Psoas muscle (tissue), 8 donors: ENCODE data around the gene EIF4B. TPM values are rescaled to one million over a fixed set of nuclear protein-coding genes. Genes with fewer than 3 reads are reported as not detected.

Source experiments
- ATAC-seq, 4 donors: fragments of 200-7000 bp; cut with Tn5 transposase; one replicate each; pipeline ENCODE4 v1.9.1; 2020; ENCODE audit warnings: moderate library complexity in 3 of 4, mild to moderate bottlenecking in 2 of 4
- DNase-seq, 2 donors: peaks; one replicate each; pipeline ENCODE4 v3.0.0-alpha.2; 2020
- H3K27ac ChIP-seq: fragments of 200-600 bp; one replicate; pipeline ENCODE4 v1.8.0; 2022
- H3K27me3 ChIP-seq, 3 donors: fragments of 200-600 bp in 1 of 3; one replicate each; pipeline versions ENCODE4 v1.6.1 to v1.8.0; 2013 to 2022; ENCODE audit warnings: low read length in 2 of 3, mild to moderate bottlenecking in 2 of 3, moderate library complexity in 1 of 3; ENCODE audit not compliant: insufficient read depth in 3 of 3
- H3K36me3 ChIP-seq, 2 donors: fragments of 200-600 bp in 1 of 2; one replicate each; pipeline versions ENCODE4 v1.6.1 to v1.8.0; 2013 to 2022; ENCODE audit warnings: low read depth in 1 of 2, mild to moderate bottlenecking in 1 of 2, moderate library complexity in 1 of 2; ENCODE audit not compliant: insufficient read depth in 1 of 2
- H3K4me1 ChIP-seq: fragments of 200-600 bp; one replicate; pipeline ENCODE4 v1.8.0; 2022
- H3K4me3 ChIP-seq: fragments of 200-600 bp; one replicate; pipeline ENCODE4 v1.8.0; 2022; ENCODE audit warnings: mild to moderate bottlenecking
- H3K9me3 ChIP-seq: fragments of 200-600 bp; one replicate; pipeline ENCODE4 v1.8.0; 2022
- CTCF ChIP-seq: fragments of 200-600 bp; IDR thresholded peaks from one replicate; pipeline ENCODE4 v1.8.0; 2022; ENCODE audit warnings: antibody characterized with exemption
- WGBS, 3 donors: extraction: QIAGEN DNeasy Blood & Tissue Kit; methylation state at CpG; one replicate each; pipeline versions ENCODE4 v1.1.6 to v1.1.7; 2013; 5-methylcytosine and 5-hydroxymethylcytosine counted together
- intact Hi-C, 2 donors: fragments of 100-400 bp; cut with DNase I; formaldehyde crosslinking; loops; one replicate each; pipeline versions ENCODE4 v1.11.0 to v1.14.2; 2022
- long read RNA-seq, 2 donors: library from polyadenylated mRNA; unstranded; transcript quantifications; one replicate each; pipeline ENCODE4 v2.0.0, GENCODE V29; 2021
- polyA plus RNA-seq, 3 donors: library from polyadenylated mRNA; stranded (reverse); fragments of 200-250 nt; gene quantifications; one replicate each; pipeline ENCODE4 v1.2.3, GENCODE V29; 2013
- total RNA-seq, 4 donors: library from RNA; stranded (reverse); fragmentation: NEBNext Ultra II Directional in 2 of 4; extraction: Animal tissue kit (Norgen Biotek cat#: 25700) in 2 of 4; gene quantifications; one replicate each; pipeline versions ENCODE4 v1.2.1 to v1.2.4, GENCODE V29; 2021 to 2023
- donor health status: healthy with polysubstance abuse.
- donor health status: DM: no; HTN: no; CAD: no; lungs with moderate emphysema.
- donor health status: Bipolar disorder and iron deficiency.
- donor health status: healthy.
- donor health status: DM: yes; HTN: yes; CAD: no.
- donor health status: DM: no; HTN: no; CAD: no.
- donor health status: DM: no; HTN: no; CAD: no.
- donor health status: DM: yes; HTN: yes; CAD: no.

EIF4B gene, protein sequence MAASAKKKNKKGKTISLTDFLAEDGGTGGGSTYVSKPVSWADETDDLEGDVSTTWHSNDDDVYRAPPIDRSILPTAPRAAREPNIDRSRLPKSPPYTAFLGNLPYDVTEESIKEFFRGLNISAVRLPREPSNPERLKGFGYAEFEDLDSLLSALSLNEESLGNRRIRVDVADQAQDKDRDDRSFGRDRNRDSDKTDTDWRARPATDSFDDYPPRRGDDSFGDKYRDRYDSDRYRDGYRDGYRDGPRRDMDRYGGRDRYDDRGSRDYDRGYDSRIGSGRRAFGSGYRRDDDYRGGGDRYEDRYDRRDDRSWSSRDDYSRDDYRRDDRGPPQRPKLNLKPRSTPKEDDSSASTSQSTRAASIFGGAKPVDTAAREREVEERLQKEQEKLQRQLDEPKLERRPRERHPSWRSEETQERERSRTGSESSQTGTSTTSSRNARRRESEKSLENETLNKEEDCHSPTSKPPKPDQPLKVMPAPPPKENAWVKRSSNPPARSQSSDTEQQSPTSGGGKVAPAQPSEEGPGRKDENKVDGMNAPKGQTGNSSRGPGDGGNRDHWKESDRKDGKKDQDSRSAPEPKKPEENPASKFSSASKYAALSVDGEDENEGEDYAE
- total RNA-seq (100 to 1,000 TPM; 565 to 669 (median 617) TPM), polyA plus RNA-seq (100 to 1,000 TPM; 150 to 304 (median 207) TPM)
- long read RNA-seq, donor 1, full-length matches to known transcripts: 489 of 618 reads
- long read RNA-seq, donor 1, partial matches to known transcripts: 71 of 618 reads
- long read RNA-seq, donor 1, other reads (novel, unspliced or antisense): 58 of 618 reads
- long read RNA-seq, donor 2, full-length matches to known transcripts: 588 of 763 reads
- long read RNA-seq, donor 2, partial matches to known transcripts: 113 of 763 reads
- long read RNA-seq, donor 2, other reads (novel, unspliced or antisense): 62 of 763 reads

DNA sequence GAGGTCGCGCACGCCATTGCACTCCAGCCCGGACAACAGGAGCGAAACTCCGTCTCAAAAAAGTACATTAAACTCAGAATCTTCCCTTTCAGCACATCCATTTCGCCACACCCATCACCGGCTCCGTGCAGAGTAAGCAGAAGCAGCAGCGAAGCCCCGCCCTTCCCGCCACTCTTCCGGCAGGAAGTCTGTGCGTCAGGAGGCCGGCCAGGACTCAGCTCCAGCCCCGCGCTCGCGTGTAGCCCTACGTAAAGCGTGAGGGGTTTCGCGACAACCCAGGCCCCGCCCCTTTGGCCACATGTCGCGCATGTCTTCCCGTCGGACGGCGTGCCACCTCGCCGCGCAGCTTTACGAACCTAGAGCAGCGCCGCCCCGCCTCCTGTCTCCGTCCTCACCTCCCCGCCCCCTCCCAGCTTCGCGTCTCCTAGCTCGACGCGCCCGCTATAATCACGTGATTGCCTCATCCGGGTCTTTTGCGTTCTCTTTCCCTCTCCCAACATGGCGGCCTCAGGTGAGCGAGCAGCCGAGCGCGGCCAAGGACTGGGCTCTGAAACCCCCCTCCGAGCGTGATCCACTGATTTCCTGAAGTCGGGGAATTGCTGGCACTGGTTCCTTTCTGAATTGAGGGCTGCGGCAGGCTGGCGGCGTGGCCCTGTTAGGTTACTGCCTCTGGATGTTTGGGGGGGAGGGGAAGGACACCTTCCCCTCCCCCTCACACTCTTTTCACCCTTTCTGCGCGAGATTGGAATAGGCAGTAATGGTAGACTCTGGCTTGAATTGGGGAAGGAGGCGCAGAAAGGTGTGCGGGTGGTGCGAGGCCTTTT, at the start of gene EIF4B:
TSS of gene EIF4B (plus strand) at position 471 of the 824 bp plus-strand sequence. CDS start at position 499, 28 bp downstream.
- H3K27me3 ChIP-seq: no peaks in the 10 kb centered on the region
- H3K4me1 ChIP-seq: peaks cover 50% of the 10 kb centered on the region
- no peaks in the 10 kb centered on the region for H3K9me3 ChIP-seq
- H3K36me3 ChIP-seq: peaks cover 0 to 7% of the 10 kb centered on the region in 2 donors
- peak within 1 kb of the TSS; percentile 97 for H3K4me3 ChIP-seq
- TF ChIP-seq CTCF: no peak
- DNase-seq (peak; percentile 100), ATAC-seq (peak; percentile 95 to 97 (median 96))
- peak within 1 kb of the TSS; percentile 97 for H3K27ac ChIP-seq
- intact Hi-C loops: loop anchor here in 1 of 2 donors (5.0 kb wide), 1 partner anchor 41 kb away; no protein-coding TSS in a partner anchor
- WGBS, 3 donors: 0% methylated on average over 61 to 64 of the region's 64 CpGs

GRCh38 chr12:52956987-52957386, 49.3 kb upstream of the EIF4B start:
- 33 to 45% (median 37%) methylated on average over 5 of the region's 5 CpGs for WGBS, 3 donors
- Histone ChIP-seq H3K9me3 (no peaks in the 10 kb centered on the region), H3K27ac (no peak overlapping the region), H3K4me1 (no peaks in the 10 kb centered on the region), H3K4me3 (no peak overlapping the region), H3K27me3 (peaks cover 0 to 10% (median 0%) of the 10 kb centered on the region in 3 donors), H3K36me3 (no peaks in the 10 kb centered on the region)
- DNase-seq (no peak), ATAC-seq (no peak)
- intact Hi-C loops: no loop called here
- TF ChIP-seq CTCF: no peak

DNA sequence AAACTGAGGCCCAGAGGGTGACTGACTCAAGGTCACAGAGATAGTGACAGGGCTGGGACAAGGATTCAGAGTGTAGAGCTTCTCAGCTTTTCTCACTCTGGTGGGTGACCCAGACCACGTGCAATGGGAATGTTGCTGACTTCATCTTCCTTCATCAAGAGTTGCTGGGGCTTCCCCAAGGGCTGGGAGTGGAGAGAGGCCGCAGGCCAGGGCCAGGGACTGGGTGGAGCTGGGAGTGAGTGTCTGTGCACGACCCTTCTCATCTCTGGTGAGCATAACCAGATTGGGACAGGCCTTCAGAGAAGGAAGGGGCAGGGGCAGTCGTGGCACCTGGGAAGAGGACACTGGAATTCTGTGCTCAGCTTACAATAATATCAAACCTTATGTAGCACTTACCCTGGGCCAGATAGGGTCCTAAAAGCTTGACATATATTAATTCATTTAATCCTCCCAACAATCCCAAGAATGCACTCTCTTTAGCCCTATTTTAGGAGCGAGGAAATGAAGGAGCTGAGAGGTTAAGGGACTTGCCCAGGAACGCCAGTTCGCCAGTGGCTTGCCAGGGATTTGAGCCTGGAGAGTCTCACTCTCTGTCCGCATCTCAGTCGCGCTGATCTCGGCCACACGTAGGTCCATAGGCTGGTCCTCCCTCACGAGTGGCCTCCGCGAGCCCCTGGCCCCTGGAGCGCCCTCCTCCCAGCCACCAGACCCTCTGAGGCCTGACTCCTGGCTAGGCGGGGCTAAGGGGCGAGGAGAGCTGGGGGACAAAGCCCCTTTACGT, 41.5 kb upstream of the EIF4B start:
- 35 to 41% (median 39%) methylated on average over 19 of the region's 19 CpGs for WGBS, 3 donors
- peaks cover 0 to 45% (median 9%) of the 10 kb centered on the region in 3 donors for H3K27me3 ChIP-seq
- H3K36me3 ChIP-seq: no peaks in the 10 kb centered on the region
- TF ChIP-seq CTCF: no peak
- H3K4me1 ChIP-seq: no peaks in the 10 kb centered on the region
- no peaks in the 10 kb centered on the region for H3K9me3 ChIP-seq
- H3K27ac ChIP-seq: no peak overlapping the region
- H3K4me3 ChIP-seq: no peak overlapping the region
- ATAC-seq (no peak), DNase-seq (no peak)
- intact Hi-C loops: no loop called here

GRCh38 chr12:52965337-52965731, 40.9 kb upstream of the EIF4B start:
- intact Hi-C loops: no loop called here
- 3% methylated on average over 14 to 28 of the region's 28 CpGs for WGBS, 3 donors
- DNase-seq: peak in 1 of 2 donors; percentile 29

More at GRCh38 chr12:52965337-52965731, 40.9 kb upstream of the EIF4B start:
- Histone ChIP-seq H3K4me3 (no peak overlapping the region), H3K9me3 (no peaks in the 10 kb centered on the region), H3K27ac (no peak overlapping the region), H3K4me1 (no peaks in the 10 kb centered on the region), H3K36me3 (no peaks in the 10 kb centered on the region), H3K27me3 (peaks cover 0 to 45% (median 9%) of the 10 kb centered on the region in 3 donors)
- TF ChIP-seq CTCF: no peak
- ATAC-seq: no peak
